NCI-H146 treated with DMSO at 0.1 percent for 48 hours (cell line): ENCODE results near the gene GPR3.
A peak's percentile ranks its signal among the peaks of the same experiment; 100 is the strongest.

Experiments
- DNase-seq: peaks from one replicate; lab custom pipeline; 2025; ENCODE audit not compliant: unreplicated experiment; lab: John Stamatoyannopoulos, UW

GPR3 gene

GRCh38 chr1:27392096-27392777 lies at the start of gene GPR3:
Gene GPR3, plus strand, starts transcription at chr1:27392622. Its CDS starts 1,177 bp downstream, at chr1:27393799.
- DNase-seq, result peak; percentile 58

GRCh38 chr1:27342778-27343638 lies 49.4 kb upstream of the GPR3 start:
- peak; percentile 67 for DNase-seq

- no peak for DNase-seq
Measured at GRCh38 chr1:27343639-27344025, 48.8 kb upstream of the GPR3 start.

- no peak for DNase-seq
Measured at GRCh38 chr1:27345272-27345671, 47.1 kb upstream of the GPR3 start.

- no peak for DNase-seq
Measured at GRCh38 chr1:27346357-27346756, 46.1 kb upstream of the GPR3 start.

- DNase-seq, result no peak
Measured at GRCh38 chr1:27346991-27347624, 45.3 kb upstream of the GPR3 start.

GRCh38 chr1:27348861-27349783 lies 43.3 kb upstream of the GPR3 start:
- peak; percentile 22 for DNase-seq

GRCh38 chr1:27349784-27350662 lies 42.4 kb upstream of the GPR3 start:
- DNase-seq, result peak; percentile 19

- DNase-seq, result no peak
Measured at GRCh38 chr1:27350663-27351540, 41.5 kb upstream of the GPR3 start.

- DNase-seq, result no peak
Measured at GRCh38 chr1:27351541-27352107, 40.8 kb upstream of the GPR3 start.

- DNase-seq, result no peak
Measured at GRCh38 chr1:27353166-27353565, 39.3 kb upstream of the GPR3 start.

- no peak for DNase-seq
Measured at GRCh38 chr1:27353629-27354028, 38.8 kb upstream of the GPR3 start.

- DNase-seq, result no peak
Measured at GRCh38 chr1:27355683-27356082, 36.7 kb upstream of the GPR3 start.

- no peak for DNase-seq
Measured at GRCh38 chr1:27356277-27356618, 36.2 kb upstream of the GPR3 start.

GRCh38 chr1:27356619-27357280 lies 35.7 kb upstream of the GPR3 start:
- DNase-seq, result no peak

GRCh38 chr1:27357281-27358037 lies 35.0 kb upstream of the GPR3 start:
- DNase-seq, result no peak
